HepG2 (cell line): ENCODE results near the gene BAZ1B. TPM values are rescaled to one million over a fixed set of nuclear protein-coding genes. Genes with fewer than 3 reads are reported as not detected.

ENCODE experiments used
- BRCA1 ChIP-seq: sonication (generic); formaldehyde crosslinking; IDR thresholded peaks from 2 replicates; pipeline ENCODE4 v1.4.0; 2020; ENCODE audit warnings: missing genetic modification reagents
- FOSL2 ChIP-seq: sonication (generic); formaldehyde crosslinking; IDR thresholded peaks from 2 replicates; pipeline ENCODE4 v1.4.0; 2020; ENCODE audit warnings: missing genetic modification reagents
- HNRNPLL ChIP-seq: fragments of 200-400 bp; formaldehyde crosslinking; IDR thresholded peaks from 2 replicates; pipeline ENCODE4 v1.6.1; 2017; ENCODE audit warnings: mild to moderate bottlenecking, low read depth, low read length; ENCODE audit not compliant: poor library complexity, severe bottlenecking
- HOXA9 ChIP-seq: sonication (generic); formaldehyde crosslinking; IDR thresholded peaks from 2 replicates; pipeline ENCODE4 v1.8.1; 2022; ENCODE audit warnings: missing genetic modification reagents, mild to moderate bottlenecking, moderate library complexity, borderline replicate concordance
- IRF1 ChIP-seq: sonication (generic); formaldehyde crosslinking; IDR thresholded peaks from 2 replicates; pipeline ENCODE4 v1.4.0; 2020; ENCODE audit warnings: low read depth, mild to moderate bottlenecking, missing genetic modification reagents
- ISX ChIP-seq: sonication (generic); formaldehyde crosslinking; conservative IDR thresholded peaks from 2 replicates; pipeline ENCODE4 v1.5.0; 2020; ENCODE audit warnings: missing genetic modification reagents
- MAF1 ChIP-seq: sonication (generic); formaldehyde crosslinking; IDR thresholded peaks from 2 replicates; pipeline ENCODE4 v1.5.0; 2020; ENCODE audit warnings: missing genetic modification reagents, borderline replicate concordance
- MAFK ChIP-seq, 2 experiments: IDR thresholded peaks in 1 of 2; conservative IDR thresholded peaks in 1 of 2; 2 replicates each; pipeline ENCODE4 v1.6.1; 2011; ENCODE audit warnings: improper control_type of control experiment in 2 of 2, low read length in 2 of 2
- MATR3 ChIP-seq: sonication (generic); formaldehyde crosslinking; IDR thresholded peaks from 2 replicates; pipeline ENCODE4 v1.4.0; 2020; ENCODE audit warnings: missing genetic modification reagents
- MAZ ChIP-seq, 2 experiments: sonication (generic) in 1 of 2; formaldehyde crosslinking in 1 of 2; IDR thresholded peaks; 2 replicates each; pipeline versions ENCODE4 v1.5.0 to v1.6.1; 2012 to 2020; ENCODE audit warnings: low read depth in 2 of 2, mild to moderate bottlenecking in 2 of 2, borderline replicate concordance in 1 of 2, improper control_type of control experiment in 1 of 2, low read length in 1 of 2, missing genetic modification reagents in 1 of 2, moderate library complexity in 1 of 2
- MYNN ChIP-seq: sonication (generic); formaldehyde crosslinking; IDR thresholded peaks from 2 replicates; pipeline ENCODE4 v1.4.0; 2020; ENCODE audit warnings: mild to moderate bottlenecking, low read depth, missing genetic modification reagents
- NFYB ChIP-seq: sonication (generic); formaldehyde crosslinking; IDR thresholded peaks from 2 replicates; pipeline ENCODE4 v1.4.0; 2020; ENCODE audit warnings: missing genetic modification reagents
- NR0B2 ChIP-seq: sonication (generic); formaldehyde crosslinking; IDR thresholded peaks from 2 replicates; pipeline ENCODE4 v1.4.0; 2020; ENCODE audit warnings: mild to moderate bottlenecking, missing genetic modification reagents
- NR3C1 ChIP-seq: sonication (generic); formaldehyde crosslinking; IDR thresholded peaks from 2 replicates; pipeline ENCODE4 v1.4.0; 2020; ENCODE audit warnings: missing genetic modification reagents
- SALL2 ChIP-seq: sonication (generic); formaldehyde crosslinking; IDR thresholded peaks from 2 replicates; pipeline ENCODE4 v1.8.1; 2023; ENCODE audit warnings: mild to moderate bottlenecking, missing genetic modification reagents, inconsistent platforms
- SOX6 ChIP-seq, 2 experiments: fragments of 450-650 bp in 1 of 2; sonication (generic) in 1 of 2; formaldehyde crosslinking in 1 of 2; IDR thresholded peaks; 2 replicates each; pipeline versions ENCODE4 v1.4.0 to v1.6.1; 2017 to 2020; ENCODE audit warnings: antibody characterized with exemption in 1 of 2, mild to moderate bottlenecking in 1 of 2, missing genetic modification reagents in 1 of 2
- TEAD3 ChIP-seq: optimal IDR thresholded peaks from 2 replicates; pipeline ENCODE3; 2016; ENCODE audit warnings: borderline replicate concordance
- ZBTB42 ChIP-seq: sonication (generic); formaldehyde crosslinking; IDR thresholded peaks from 2 replicates; pipeline ENCODE4 v1.5.0; 2020; ENCODE audit warnings: mild to moderate bottlenecking, missing genetic modification reagents
- ZFP1 ChIP-seq: IDR thresholded peaks from 2 replicates; pipeline ENCODE4 v1.6.1; 2016
- ZNF121 ChIP-seq: sonication (generic); formaldehyde crosslinking; IDR thresholded peaks from 2 replicates; pipeline ENCODE4 v1.5.0; 2020; ENCODE audit warnings: mild to moderate bottlenecking, missing genetic modification reagents
- ZNF263 ChIP-seq: sonication (generic); formaldehyde crosslinking; IDR thresholded peaks from 2 replicates; pipeline ENCODE4 v1.4.0; 2020; ENCODE audit warnings: missing genetic modification reagents
- ZNF280D ChIP-seq: sonication (generic); formaldehyde crosslinking; IDR thresholded peaks from 2 replicates; pipeline ENCODE4 v1.5.1; 2020; ENCODE audit warnings: mild to moderate bottlenecking, missing genetic modification reagents
- polyA plus RNA-seq, 8 experiments: library from polyadenylated mRNA; depleted of rRNA in 3 of 8; stranded (reverse) in 7 of 8; unstranded in 1 of 8; fragments of >200 nt; fragmentation: Illumina TruSeq in 4 of 8; extraction: Trizol in 4 of 8; gene quantifications; 2 replicates each; pipeline versions ENCODE4 v1.2.1 to v1.2.3, GENCODE V29; 2011 to 2016; ENCODE audit warnings: low read depth in 4 of 8, missing spikeins in 1 of 8, mixed read lengths in 1 of 8; ENCODE audit not compliant: insufficient read depth in 1 of 8
- total RNA-seq, 5 experiments: library from RNA; depleted of rRNA; stranded (reverse); fragments of >200 nt; fragmentation: Illumina TruSeq; extraction: Trizol; gene quantifications; 2 replicates each; pipeline ENCODE4 v1.2.3, GENCODE V29; 2016; ENCODE audit warnings: low read depth in 1 of 5

BAZ1B gene
- total and polyA plus RNA-seq, 2 of the 13 experiments (the other 11 are each of a cell fraction or from before 2014, with no cell fraction given): 18.6 to 69.4 TPM

- 0 out of 2 replicates have a peak, but pooled peaks have one; percentile 25 for TF ChIP-seq ZNF280D (CRISPR knock-in tag)
- no peak for TF ChIP-seq BRCA1 (CRISPR knock-in tag)
- TF ChIP-seq MAFK (conservative IDR thresholded peaks at IDR 0.05 in 1 of 2, IDR thresholded peaks at IDR 0.05 in 1 of 2; ENCODE audit: low read length in 2 of 2): no peak
- TF ChIP-seq SALL2 (CRISPR knock-in tag): no peak
- TF ChIP-seq ISX (CRISPR knock-in tag): no peak
- TF ChIP-seq IRF1 (CRISPR knock-in tag): no peak
- TF ChIP-seq TEAD3: peak; percentile 9
- TF ChIP-seq NR0B2 (CRISPR knock-in tag): no peak
- TF ChIP-seq NR3C1 (CRISPR knock-in tag): no peak
- no peak for TF ChIP-seq MATR3 (CRISPR knock-in tag)
- peak; percentile 38 for TF ChIP-seq ZNF121
- no peak for TF ChIP-seq ZBTB42 (CRISPR knock-in tag)
- no peak for TF ChIP-seq MYNN (CRISPR knock-in tag)
- TF ChIP-seq ZNF263 (CRISPR knock-in tag): 0 out of 2 replicates have a peak, but pooled peaks have one; percentile 14
- TF ChIP-seq HNRNPLL: peak; percentile 81
- TF ChIP-seq SOX6 (IDR thresholded peaks at IDR 0.05): no peak
- TF ChIP-seq SOX6 (CRISPR knock-in tag; IDR thresholded peaks at IDR 0.05): no peak
- no peak for TF ChIP-seq FOSL2 (CRISPR knock-in tag)
- no peak for TF ChIP-seq HOXA9 (CRISPR knock-in tag)
- no peak for TF ChIP-seq MAZ (IDR thresholded peaks at IDR 0.05; ENCODE audit: borderline replicate concordance, low read depth, low read length)
- TF ChIP-seq MAZ (CRISPR knock-in tag; IDR thresholded peaks at IDR 0.05; ENCODE audit: low read depth): no peak
- no peak; the same call in 1 of the 2 replicates for TF ChIP-seq MAF1
- TF ChIP-seq NFYB (CRISPR knock-in tag): no peak
- TF ChIP-seq ZFP1 (CRISPR knock-in tag): no peak
Measured at GRCh38 chr7:73423519-73424488, 98.3 kb downstream of the BAZ1B start (continued).
